Ovary (tissue), 3 donors: ENCODE measurements around the gene HECTD4.

Experiments
- CTCF ChIP-seq, 3 donors: fragments of 450-650 bp in 2 of 3; fragments of 200-600 bp in 1 of 3; IDR thresholded peaks; one replicate each; pipeline versions ENCODE4 v1.5.1 to v1.8.0; 2016 to 2022; ENCODE audit warnings: antibody characterized with exemption in 3 of 3, mild to moderate bottlenecking in 1 of 3
- POLR2A ChIP-seq: fragments of 450-650 bp; IDR thresholded peaks from one replicate; pipeline ENCODE4 v1.6.1; 2017; ENCODE audit warnings: antibody characterized with exemption, mild to moderate bottlenecking, moderate library complexity
- donor health status: DM: no; HTN: no; CAD: no.

GRCh38 chr12:112112409-112113133, 269.7 kb downstream of the HECTD4 start:
- TF ChIP-seq CTCF (IDR thresholded peaks at IDR 0.05) (no peak), POLR2A (no peak)
